ENCODE data around the gene PTPRN2. TPM values are rescaled to one million over a fixed set of nuclear protein-coding genes. Genes with fewer than 3 reads are reported as not detected.

PTPRN2 gene
- total RNA-seq, 2 experiments from 2014 or later: 0.70 TPM; not detected in 1

- no peaks in the 10 kb centered on the region for H3K4me1 ChIP-seq (ENCODE audit: insufficient read depth, low read length, poor library complexity, severe bottlenecking)
- POLR2A ChIA-PET: no interaction called here
- BruUV-seq (replicated peaks): no TSS peak
Measured at GRCh38 chr7:158384746-158385145, 202.9 kb downstream of the PTPRN2 start.

GRCh38 chr7:158383665-158384064, 204.0 kb downstream of the PTPRN2 start:
- intact Hi-C loops (cut with micrococcal nuclease; ENCODE audit: unreplicated experiment): no loop called here
- Histone ChIP-seq H2AFZ (ENCODE audit: low read length) (no peak overlapping the region), H3K36me3 (ENCODE audit: insufficient read depth, low read length) (no peaks in the 10 kb centered on the region), H3K4me3 (ENCODE audit: low read depth, low read length, poor library complexity, severe bottlenecking) (no peak overlapping the region), H3K4me2 (ENCODE audit: low read length) (no peak overlapping the region), H3K4me1 (ENCODE audit: insufficient read depth, low read length, poor library complexity, severe bottlenecking) (no peaks in the 10 kb centered on the region), H3K9me3 (ENCODE audit: low read length) (no peaks in the 10 kb centered on the region), H3K79me2 (ENCODE audit: insufficient read depth, low read depth, low read length) (no peaks in the 10 kb centered on the region), H4K20me1 (ENCODE audit: insufficient read depth, low read length) (no peaks in the 10 kb centered on the region), H3K9me2 (ENCODE audit: insufficient read depth, low read length) (no peaks in the 10 kb centered on the region), H3K27ac (ENCODE audit: low read depth, low read length, poor library complexity, severe bottlenecking) (no peak overlapping the region)
- CTCF ChIA-PET (ENCODE audit: unreplicated experiment): no interaction called here
- no peak for DNase-seq (ENCODE audit: low spot score)
- POLR2A ChIA-PET: no interaction called here
- TF ChIP-seq, protein P1, sequence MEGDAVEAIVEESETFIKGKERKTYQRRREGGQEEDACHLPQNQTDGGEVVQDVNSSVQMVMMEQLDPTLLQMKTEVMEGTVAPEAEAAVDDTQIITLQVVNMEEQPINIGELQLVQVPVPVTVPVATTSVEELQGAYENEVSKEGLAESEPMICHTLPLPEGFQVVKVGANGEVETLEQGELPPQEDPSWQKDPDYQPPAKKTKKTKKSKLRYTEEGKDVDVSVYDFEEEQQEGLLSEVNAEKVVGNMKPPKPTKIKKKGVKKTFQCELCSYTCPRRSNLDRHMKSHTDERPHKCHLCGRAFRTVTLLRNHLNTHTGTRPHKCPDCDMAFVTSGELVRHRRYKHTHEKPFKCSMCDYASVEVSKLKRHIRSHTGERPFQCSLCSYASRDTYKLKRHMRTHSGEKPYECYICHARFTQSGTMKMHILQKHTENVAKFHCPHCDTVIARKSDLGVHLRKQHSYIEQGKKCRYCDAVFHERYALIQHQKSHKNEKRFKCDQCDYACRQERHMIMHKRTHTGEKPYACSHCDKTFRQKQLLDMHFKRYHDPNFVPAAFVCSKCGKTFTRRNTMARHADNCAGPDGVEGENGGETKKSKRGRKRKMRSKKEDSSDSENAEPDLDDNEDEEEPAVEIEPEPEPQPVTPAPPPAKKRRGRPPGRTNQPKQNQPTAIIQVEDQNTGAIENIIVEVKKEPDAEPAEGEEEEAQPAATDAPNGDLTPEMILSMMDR (conservative IDR thresholded peaks at IDR 0.05; ENCODE audit: low read length): no peak
- TF ChIP-seq EZH2phosphoT487 (IDR thresholded peaks at IDR 0.05; ENCODE audit: borderline replicate concordance, low read depth, low read length): no peak
- BruUV-seq (replicated peaks): no TSS peak

More at GRCh38 chr7:158384746-158385145, 202.9 kb downstream of the PTPRN2 start:
- H2AFZ ChIP-seq (ENCODE audit: low read length): no peak overlapping the region
- CTCF ChIA-PET (ENCODE audit: unreplicated experiment): no interaction called here
- intact Hi-C loops (cut with micrococcal nuclease; ENCODE audit: unreplicated experiment): no loop called here
- TF ChIP-seq, protein P1 (conservative IDR thresholded peaks at IDR 0.05; ENCODE audit: low read length): no peak
- no peak for TF ChIP-seq EZH2phosphoT487 (IDR thresholded peaks at IDR 0.05; ENCODE audit: borderline replicate concordance, low read depth, low read length)
- H3K4me2 ChIP-seq (ENCODE audit: low read length): no peak overlapping the region
- H3K79me2 ChIP-seq (ENCODE audit: insufficient read depth, low read depth, low read length): no peaks in the 10 kb centered on the region
- H3K4me3 ChIP-seq (ENCODE audit: low read depth, low read length, poor library complexity, severe bottlenecking): no peak overlapping the region
- H3K9me3 ChIP-seq (ENCODE audit: low read length): no peaks in the 10 kb centered on the region
- no peaks in the 10 kb centered on the region for H3K36me3 ChIP-seq (ENCODE audit: insufficient read depth, low read length)
- no peaks in the 10 kb centered on the region for H4K20me1 ChIP-seq (ENCODE audit: insufficient read depth, low read length)
- DNase-seq (ENCODE audit: low spot score): no peak
- no peaks in the 10 kb centered on the region for H3K9me2 ChIP-seq (ENCODE audit: insufficient read depth, low read length)
- no peak overlapping the region for H3K27ac ChIP-seq (ENCODE audit: low read depth, low read length, poor library complexity, severe bottlenecking)

GRCh38 chr7:158382363-158383254, 205.0 kb downstream of the PTPRN2 start:
- no peaks in the 10 kb centered on the region for H3K4me1 ChIP-seq (ENCODE audit: insufficient read depth, low read length, poor library complexity, severe bottlenecking)
- H3K4me2 ChIP-seq (ENCODE audit: low read length): no peak overlapping the region
- no peaks in the 10 kb centered on the region for H4K20me1 ChIP-seq (ENCODE audit: insufficient read depth, low read length)
- intact Hi-C loops (cut with micrococcal nuclease; ENCODE audit: unreplicated experiment): no loop called here
- no TSS peak for BruUV-seq (replicated peaks)
- no peak overlapping the region for H2AFZ ChIP-seq (ENCODE audit: low read length)
- CTCF ChIA-PET (ENCODE audit: unreplicated experiment): no interaction called here
- no peaks in the 10 kb centered on the region for H3K79me2 ChIP-seq (ENCODE audit: insufficient read depth, low read depth, low read length)
- H3K9me3 ChIP-seq (ENCODE audit: low read length): no peaks in the 10 kb centered on the region
- no peaks in the 10 kb centered on the region for H3K9me2 ChIP-seq (ENCODE audit: insufficient read depth, low read length)
- no peak for TF ChIP-seq EZH2phosphoT487 (IDR thresholded peaks at IDR 0.05; ENCODE audit: borderline replicate concordance, low read depth, low read length)
- TF ChIP-seq, protein P1 (conservative IDR thresholded peaks at IDR 0.05; ENCODE audit: low read length): no peak
- POLR2A ChIA-PET: no interaction called here
- H3K36me3 ChIP-seq (ENCODE audit: insufficient read depth, low read length): no peaks in the 10 kb centered on the region
- no peak for DNase-seq (ENCODE audit: low spot score)
- H3K27ac ChIP-seq (ENCODE audit: low read depth, low read length, poor library complexity, severe bottlenecking): no peak overlapping the region
- H3K4me3 ChIP-seq (ENCODE audit: low read depth, low read length, poor library complexity, severe bottlenecking): no peak overlapping the region

Measured in OCI-LY7 (cell line).